GM18861 (cell line): Measurements from ENCODE around the gene CUL3.

Experiments
- ATAC-seq: cut with Tn5 transposase; IDR thresholded peaks from one replicate; pipeline ENCODE4 v1.9.1; 2021; ENCODE audit not compliant: unreplicated experiment

CUL3 gene

GRCh38 chr2:224432003-224432579 lies 153.1 kb downstream of the CUL3 start:
- no peak for ATAC-seq

- no peak for ATAC-seq
Observed at GRCh38 chr2:224429441-224429810, 155.7 kb downstream of the CUL3 start.

GRCh38 chr2:224428787-224429440 lies 156.2 kb downstream of the CUL3 start:
- no peak for ATAC-seq

- ATAC-seq = no peak
Observed at GRCh38 chr2:224427471-224427870, 157.7 kb downstream of the CUL3 start.

- no peak for ATAC-seq
Observed at GRCh38 chr2:224426656-224427055, 158.5 kb downstream of the CUL3 start.

GRCh38 chr2:224421065-224421464 lies 164.1 kb downstream of the CUL3 start:
- ATAC-seq = no peak
